ENCODE data around the gene RHEB.

The RHEB gene

DNA sequence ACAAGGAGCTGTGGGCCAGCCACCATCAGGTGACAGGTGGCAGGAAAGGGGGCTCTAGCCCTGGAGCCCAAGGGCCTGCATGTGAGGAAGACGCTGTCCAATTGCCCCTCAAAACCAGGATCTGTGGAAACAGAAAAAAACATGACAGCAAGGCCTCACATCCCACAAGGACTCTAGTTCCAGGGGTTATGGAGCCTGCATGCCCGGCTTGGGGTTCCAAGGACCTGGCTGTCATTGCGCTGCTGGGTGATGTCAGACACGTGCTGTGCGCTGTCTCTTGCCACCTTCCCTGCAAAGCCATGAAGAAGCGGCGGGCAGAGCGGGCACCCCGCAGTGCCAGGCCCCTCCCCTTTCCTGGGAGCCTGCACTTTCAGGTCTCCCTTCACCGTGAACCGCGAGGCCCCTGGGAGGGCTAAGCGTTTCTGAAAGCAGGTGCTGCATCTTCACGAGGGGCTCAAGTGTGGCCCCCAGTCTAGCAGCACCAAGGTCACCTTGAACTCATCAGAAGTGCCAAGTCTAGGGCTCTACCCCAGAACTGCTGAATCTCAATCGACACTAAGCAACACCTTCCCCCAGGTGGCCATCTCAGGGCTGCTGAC lies 64.7 kb downstream of the RHEB start:
- DNase-seq (no peak), ATAC-seq (no peak)
- no peaks in the 10 kb centered on the region for H3K4me1 Mint-ChIP-seq
- H3K9me3 Mint-ChIP-seq: no peaks in the 10 kb centered on the region
- H3K27me3 Mint-ChIP-seq: peaks cover 31% of the 10 kb centered on the region
- H3K4me3 Mint-ChIP-seq: no peak overlapping the region
- no peak overlapping the region for H3K27ac Mint-ChIP-seq

DNA sequence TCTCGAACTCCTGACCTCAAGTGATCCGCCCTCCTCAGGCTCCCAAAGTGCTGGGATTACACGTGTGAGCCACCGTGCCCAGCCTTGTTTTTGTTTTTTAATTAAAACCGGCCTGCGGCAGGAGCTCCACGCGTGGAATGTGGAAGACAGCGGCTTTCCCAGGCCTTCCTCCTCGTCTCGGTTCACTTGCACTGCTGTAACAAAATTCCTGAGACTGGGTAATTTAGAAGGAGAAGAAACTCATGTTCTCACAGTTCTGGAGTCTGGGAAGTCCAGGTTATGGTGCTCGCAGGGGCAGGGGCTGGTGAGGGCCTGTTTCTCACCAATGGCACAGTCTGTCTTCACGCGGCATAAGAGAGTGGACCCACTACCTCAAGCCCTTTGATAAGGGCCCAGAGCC lies 65.4 kb downstream of the RHEB start:
- Mint-ChIP-seq H3K9me3 (no peaks in the 10 kb centered on the region), H3K27me3 (peaks cover 31% of the 10 kb centered on the region), H3K4me1 (peaks cover 6% of the 10 kb centered on the region), H3K4me3 (no peak overlapping the region), H3K27ac (no peak overlapping the region)
- DNase-seq (no peak), ATAC-seq (no peak)

DNA sequence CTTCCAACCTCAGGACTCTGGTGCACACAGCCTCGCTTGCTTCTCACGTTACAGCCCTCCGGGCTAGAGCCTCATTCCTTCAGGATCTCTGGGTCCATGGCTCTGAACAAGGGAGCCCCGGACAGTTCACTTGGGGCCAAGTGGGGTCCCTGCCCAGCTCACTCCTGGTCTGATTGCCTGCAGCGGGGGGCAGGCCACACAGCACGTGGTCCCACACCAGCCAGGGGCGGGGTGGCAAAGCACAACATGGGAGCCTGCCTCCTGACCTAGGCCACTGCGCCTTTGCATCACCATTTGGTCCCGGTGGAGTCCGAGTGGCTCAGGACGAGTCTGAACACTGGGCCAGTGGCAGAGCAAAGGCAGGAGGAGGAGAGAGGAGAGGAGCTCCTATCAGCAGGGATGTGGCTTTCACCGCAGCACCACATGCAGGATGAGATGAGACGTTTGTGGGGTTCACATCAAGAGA lies 66.3 kb downstream of the RHEB start:
- ATAC-seq (no peak), DNase-seq (no peak)
- H3K4me3 Mint-ChIP-seq: no peak overlapping the region
- H3K27me3 Mint-ChIP-seq: peaks cover 29% of the 10 kb centered on the region
- H3K27ac Mint-ChIP-seq: no peak overlapping the region
- peaks cover 6% of the 10 kb centered on the region for H3K4me1 Mint-ChIP-seq
- H3K9me3 Mint-ChIP-seq: no peaks in the 10 kb centered on the region

DNA sequence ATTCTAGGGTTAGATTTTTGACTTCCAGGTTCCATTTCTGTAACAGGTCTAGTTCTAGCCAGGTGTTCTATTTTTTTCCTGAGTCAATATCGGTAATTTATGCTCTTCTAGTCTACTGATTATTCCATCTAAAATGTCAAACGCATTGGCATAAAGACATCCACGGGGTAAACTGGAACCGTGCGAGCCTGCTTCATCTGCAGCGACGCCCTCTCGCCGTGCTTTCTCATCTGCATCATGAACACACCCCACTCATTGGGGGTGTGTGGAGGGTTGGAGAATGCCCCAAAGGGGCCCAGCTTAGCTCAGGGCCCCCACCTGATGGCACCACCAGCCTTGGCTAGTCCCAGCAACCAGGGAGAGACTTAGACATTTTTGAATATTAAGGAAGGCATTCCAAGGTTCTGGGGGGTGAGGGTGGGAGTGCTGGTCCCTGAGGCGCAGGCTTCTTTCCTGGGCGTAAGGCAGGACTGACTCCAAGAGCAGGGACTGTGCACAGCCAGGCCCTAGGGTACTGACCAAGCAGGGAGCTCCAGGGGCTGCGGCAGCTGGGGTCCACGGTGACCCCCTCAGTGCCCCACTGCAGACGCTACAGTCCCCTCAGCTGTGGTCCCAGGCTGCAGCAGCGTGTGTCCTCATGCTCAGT lies 66.9 kb downstream of the RHEB start:
- ATAC-seq (no peak), DNase-seq (no peak)
- Mint-ChIP-seq H3K27me3 (peaks cover 29% of the 10 kb centered on the region), H3K9me3 (no peaks in the 10 kb centered on the region), H3K27ac (peak overlapping the region in 1 of 2 donors; percentile 55), H3K4me1 (peaks cover 6% of the 10 kb centered on the region), H3K4me3 (no peak overlapping the region)

DNA sequence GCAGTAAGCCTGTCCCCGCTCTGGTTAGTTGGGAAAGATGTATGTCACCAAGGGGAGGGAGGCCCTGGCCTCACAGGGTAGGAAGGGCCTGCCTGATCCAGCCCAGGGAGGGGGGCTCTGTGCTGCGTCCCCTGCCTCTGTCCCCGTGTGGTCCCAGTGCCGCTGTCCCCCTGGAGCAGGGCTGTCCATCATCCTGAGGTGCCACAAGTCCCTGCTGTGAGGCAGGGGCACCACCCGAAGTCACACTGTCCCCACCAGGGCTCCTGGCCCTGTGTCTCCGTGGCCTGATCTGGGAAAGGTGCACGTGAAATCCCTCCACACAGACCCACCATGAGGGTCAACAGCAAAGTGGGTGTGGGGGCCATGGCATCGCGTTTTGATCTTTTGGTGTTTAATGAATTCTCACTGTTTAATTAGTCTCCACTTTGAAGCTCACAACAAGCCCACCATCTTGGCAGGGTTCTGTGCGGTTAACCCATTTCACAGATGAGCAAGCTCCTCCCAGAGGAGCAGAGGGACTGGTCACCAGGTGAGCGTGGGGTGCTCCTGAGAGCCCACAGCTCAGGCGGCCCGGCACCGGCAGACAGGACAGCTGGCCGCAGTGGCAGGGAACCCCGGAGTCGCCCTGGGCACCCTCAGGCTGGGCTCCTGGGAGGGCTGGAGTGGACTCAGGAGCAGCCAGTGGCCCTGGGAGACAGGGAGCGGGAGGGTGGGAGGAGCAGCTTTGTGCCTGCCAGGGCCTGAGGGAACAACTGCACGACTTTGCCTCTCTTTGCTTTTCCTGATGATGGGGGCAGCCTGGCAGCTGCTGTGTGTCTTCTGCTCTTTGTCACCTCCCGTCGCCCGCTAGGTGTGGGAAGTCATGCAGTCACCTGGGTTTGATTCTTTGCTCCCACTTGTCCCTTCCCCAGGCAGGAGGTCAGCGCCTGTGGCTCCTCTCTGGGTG lies 67.8 kb downstream of the RHEB start:
- H3K4me1 Mint-ChIP-seq: peaks cover 6% of the 10 kb centered on the region
- no peaks in the 10 kb centered on the region for H3K9me3 Mint-ChIP-seq
- H3K27ac Mint-ChIP-seq: no peak overlapping the region
- peaks cover 29% of the 10 kb centered on the region for H3K27me3 Mint-ChIP-seq
- no peak for ATAC-seq
- H3K4me3 Mint-ChIP-seq: no peak overlapping the region
- DNase-seq: no peak

DNA sequence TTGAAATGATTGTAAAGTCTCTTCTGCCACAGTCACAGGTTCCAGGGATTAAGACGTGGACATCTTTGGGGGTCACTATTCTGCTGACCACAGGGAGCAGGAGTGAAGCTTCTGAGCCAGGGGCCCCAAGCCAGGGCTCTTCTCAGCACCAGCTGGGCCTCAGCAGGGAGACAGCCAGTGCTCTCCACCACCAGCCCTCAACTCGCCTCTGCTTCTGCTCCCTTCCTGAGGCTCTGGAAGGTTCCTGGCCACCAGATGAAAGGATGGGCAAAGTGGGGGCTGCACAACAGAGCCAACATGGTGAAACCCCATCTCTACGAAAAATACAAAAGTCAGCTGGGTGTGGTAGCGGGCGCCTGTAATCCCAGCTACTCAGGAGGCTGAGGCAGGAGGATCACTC lies 68.5 kb downstream of the RHEB start:
- H3K4me3 Mint-ChIP-seq: no peak overlapping the region
- H3K4me1 Mint-ChIP-seq: peaks cover 6% of the 10 kb centered on the region
- H3K27ac Mint-ChIP-seq: no peak overlapping the region
- H3K27me3 Mint-ChIP-seq: peaks cover 29% of the 10 kb centered on the region
- ATAC-seq (no peak), DNase-seq (no peak)
- no peaks in the 10 kb centered on the region for H3K9me3 Mint-ChIP-seq

DNA sequence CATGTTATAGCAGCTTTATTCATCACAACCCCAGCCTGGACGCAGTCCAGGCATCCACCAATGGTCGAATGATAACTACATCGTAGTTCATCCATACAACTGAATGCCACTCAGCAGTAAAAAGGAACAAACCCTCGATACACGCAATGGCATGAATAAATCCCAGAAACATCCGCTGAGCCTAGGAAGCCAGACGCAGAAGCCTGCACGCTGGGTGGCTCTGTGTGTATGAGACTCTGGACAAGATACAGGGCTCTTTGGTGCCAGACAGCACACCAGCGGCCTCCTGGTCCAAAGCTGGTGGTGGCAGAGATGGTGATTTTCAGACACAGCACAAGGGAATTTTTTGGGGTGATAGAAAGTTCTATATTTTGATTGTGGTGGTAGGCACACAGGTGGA lies 69.7 kb downstream of the RHEB start:
- no peak overlapping the region for H3K4me3 Mint-ChIP-seq
- DNase-seq: no peak
- H3K9me3 Mint-ChIP-seq: no peaks in the 10 kb centered on the region

DNA sequence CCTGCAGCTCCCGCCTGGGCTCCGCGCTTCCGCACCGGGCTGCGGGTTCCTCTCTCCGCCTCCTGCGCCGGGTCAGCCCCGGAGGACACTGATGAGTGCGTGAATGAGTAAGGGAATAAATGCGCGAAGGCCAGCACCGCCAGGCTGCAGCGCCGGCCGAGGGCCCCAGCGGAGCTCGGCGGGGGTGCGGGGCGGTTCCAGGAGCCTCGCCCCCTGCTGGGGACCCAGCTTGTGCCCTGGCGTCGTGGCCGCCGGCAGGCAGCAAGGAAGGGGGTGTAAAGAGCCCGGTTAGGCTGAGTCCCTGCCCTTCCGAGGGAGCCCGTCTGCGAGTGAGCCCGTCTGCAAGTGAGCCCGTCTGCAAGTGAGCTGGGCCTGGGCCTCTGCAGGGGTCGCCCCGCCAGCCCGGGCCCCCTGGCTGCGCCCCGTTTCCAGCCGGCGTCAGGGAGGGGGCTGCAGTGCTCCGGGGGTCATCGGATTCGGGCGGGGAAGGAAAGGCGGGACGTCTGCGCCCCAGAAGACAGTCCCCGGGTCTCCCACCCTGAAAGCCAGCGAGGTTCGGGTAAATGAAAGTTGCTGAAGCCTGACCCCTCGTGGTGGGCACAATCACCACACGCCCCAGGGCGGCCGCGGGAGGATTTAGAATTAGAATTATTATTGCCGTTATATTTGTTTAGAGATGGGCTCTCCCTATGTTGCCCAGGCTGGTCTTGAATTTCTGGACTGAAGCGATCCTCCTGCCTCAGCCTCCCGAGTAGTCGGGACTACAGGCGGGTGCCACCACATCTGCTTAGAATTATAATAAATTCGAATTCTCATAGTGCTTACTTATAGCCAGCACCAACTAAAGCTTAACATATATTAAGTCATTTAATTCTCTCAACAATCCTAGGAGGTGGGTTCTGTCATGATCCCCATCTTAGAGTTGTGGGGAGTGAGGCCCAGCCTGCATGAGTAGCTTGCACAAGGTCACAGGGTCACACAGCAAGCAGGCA lies 71.1 kb downstream of the RHEB start:
- Mint-ChIP-seq H3K27ac (peak overlapping the region in 1 of 2 donors; percentile 16), H3K9me3 (no peaks in the 10 kb centered on the region), H3K4me1 (peaks cover 14% of the 10 kb centered on the region), H3K27me3 (peaks cover 29% of the 10 kb centered on the region), H3K4me3 (peak overlapping the region; percentile 60 to 81)
- DNase-seq: peak; percentile 76 to 83
- ATAC-seq: peak; percentile 88

More for the DNA sequence above, 69.7 kb downstream of the RHEB start:
- H3K27ac Mint-ChIP-seq: no peak overlapping the region
- no peak for ATAC-seq
- peaks cover 6% of the 10 kb centered on the region for H3K4me1 Mint-ChIP-seq
- H3K27me3 Mint-ChIP-seq: peaks cover 29% of the 10 kb centered on the region

DNA sequence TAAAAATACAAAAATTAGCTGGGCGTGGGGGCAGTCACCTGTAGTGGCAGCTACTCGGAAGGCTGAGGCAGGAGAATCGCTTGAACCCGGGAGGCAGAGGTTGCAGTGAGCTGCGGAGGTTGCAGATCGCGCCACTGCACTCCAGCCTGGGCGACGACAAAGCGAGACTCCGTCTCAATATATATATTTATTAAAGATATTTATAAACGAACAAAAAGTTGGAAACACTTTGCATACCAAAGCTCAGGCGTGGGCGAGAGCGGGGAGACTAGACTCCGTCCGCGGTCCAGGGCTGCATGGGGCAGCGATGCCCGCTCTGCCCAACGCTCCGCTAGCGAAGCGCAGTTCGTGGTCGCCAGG lies 71.8 kb downstream of the RHEB start:
- H3K4me3 Mint-ChIP-seq: peak overlapping the region; percentile 60 to 81
- no peaks in the 10 kb centered on the region for H3K9me3 Mint-ChIP-seq
- DNase-seq: no peak
- H3K4me1 Mint-ChIP-seq: peaks cover 14% of the 10 kb centered on the region
- H3K27me3 Mint-ChIP-seq: peaks cover 23% of the 10 kb centered on the region
- no peak for ATAC-seq
- H3K27ac Mint-ChIP-seq: no peak overlapping the region

DNA sequence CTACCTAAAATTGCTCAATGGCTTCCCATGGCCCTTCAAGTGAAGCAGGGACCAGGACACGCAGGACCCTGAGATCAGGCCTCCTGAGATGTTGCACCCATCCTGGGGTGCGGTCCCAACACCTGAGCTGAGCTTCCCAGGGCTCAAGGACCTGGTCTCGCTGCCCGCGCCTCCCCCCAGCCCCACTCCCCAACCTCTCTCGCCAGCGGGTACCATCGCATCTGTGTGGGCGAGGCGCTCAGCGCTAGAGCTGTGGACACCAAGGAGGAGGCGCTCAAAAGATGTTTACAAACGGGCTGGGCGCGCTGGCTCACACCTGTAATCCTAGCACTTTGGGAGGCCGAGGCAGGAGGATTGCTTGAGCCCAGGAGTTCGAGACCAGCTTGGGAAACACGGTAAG lies 72.4 kb downstream of the RHEB start:
- Mint-ChIP-seq H3K27me3 (peaks cover 20% of the 10 kb centered on the region), H3K4me3 (peak overlapping the region in 1 of 2 donors; percentile 6), H3K27ac (no peak overlapping the region), H3K4me1 (peaks cover 14% of the 10 kb centered on the region), H3K9me3 (no peaks in the 10 kb centered on the region)
- ATAC-seq (no peak), DNase-seq (no peak)

DNA sequence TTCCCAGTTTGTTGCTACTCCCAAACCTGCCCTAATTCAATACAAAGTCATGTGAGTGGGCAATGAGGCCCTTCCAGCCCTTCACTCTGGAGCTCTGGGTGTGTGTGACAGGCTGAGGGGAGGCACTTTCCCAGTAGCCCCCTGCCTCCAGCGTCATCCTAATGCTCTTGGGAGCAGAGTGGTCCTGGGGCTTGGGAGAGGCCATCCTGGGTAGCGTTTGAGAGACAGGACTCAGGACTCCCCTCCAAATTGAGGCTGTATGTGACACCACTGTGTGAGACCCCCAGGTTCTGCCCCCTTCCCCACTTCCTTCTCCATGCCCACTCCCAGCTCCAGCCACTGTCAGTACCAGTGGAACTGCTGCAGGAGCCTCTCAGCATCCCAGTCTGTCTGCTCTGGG lies 73.3 kb downstream of the RHEB start:
- no peak for ATAC-seq
- Mint-ChIP-seq H3K27me3 (peaks cover 20% of the 10 kb centered on the region), H3K4me1 (peaks cover 23% of the 10 kb centered on the region), H3K4me3 (no peak overlapping the region), H3K9me3 (no peaks in the 10 kb centered on the region), H3K27ac (no peak overlapping the region)
- no peak for DNase-seq

DNA sequence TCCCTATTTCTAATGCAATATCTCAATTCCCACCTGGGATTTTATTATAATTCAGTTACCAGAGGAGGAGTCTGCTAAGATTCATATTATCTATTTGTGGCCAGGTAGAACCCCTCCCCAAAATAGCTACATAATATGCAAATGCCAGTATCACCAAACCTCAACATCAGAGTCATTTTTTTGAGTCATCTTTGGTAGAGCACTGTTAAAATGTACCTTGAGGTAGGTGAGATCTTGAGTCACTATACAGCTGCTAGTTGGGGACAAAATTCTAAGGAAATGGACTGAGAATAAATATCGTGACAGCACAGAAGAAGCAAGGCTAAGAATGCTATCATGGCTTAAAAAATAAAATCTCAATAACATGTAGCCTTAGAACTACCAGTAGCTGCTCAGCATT lies 75.1 kb downstream of the RHEB start:
- Mint-ChIP-seq H3K4me1 (peaks cover 38% of the 10 kb centered on the region), H3K27ac (no peak overlapping the region), H3K4me3 (no peak overlapping the region), H3K27me3 (peaks cover 4% of the 10 kb centered on the region), H3K9me3 (no peaks in the 10 kb centered on the region)
- DNase-seq (no peak), ATAC-seq (peak; percentile 39)

DNA sequence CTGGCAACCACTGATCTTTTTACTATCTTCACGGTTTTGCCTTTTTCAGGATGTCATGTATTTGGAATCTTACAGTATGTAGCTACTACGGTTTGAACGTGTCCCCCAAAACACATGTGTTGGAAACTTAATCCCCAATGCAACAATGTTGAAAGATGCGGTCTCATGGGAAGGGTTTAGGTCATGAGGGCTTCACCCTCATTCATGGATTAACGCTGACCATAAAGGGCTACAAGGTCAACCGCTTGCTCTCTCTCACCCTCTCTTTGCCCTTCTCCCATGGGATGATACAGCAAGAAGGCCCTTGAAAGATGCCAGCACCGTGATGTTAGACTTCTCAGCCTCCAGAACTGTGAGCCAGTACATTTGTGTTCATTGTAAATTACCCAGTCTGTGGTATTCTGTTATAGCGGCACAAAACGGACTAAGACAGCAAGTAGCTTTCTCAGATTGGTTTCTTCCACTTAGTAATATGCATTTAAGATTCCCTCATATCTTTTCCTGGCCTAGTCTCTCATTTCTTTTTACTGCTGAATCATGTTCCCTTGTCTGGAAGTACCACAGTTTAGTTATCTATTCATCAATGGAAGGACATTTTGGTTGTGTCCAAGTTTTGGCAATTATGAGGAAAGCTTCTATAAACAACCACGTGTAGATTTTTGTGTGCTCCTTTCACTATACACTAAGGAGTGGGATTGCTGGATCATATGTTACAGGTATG lies 76.8 kb downstream of the RHEB start:
- ATAC-seq: no peak
- Mint-ChIP-seq H3K9me3 (no peaks in the 10 kb centered on the region), H3K4me1 (peaks cover 44% of the 10 kb centered on the region), H3K4me3 (no peak overlapping the region), H3K27ac (no peak overlapping the region), H3K27me3 (no peaks in the 10 kb centered on the region)
- no peak for DNase-seq

DNA sequence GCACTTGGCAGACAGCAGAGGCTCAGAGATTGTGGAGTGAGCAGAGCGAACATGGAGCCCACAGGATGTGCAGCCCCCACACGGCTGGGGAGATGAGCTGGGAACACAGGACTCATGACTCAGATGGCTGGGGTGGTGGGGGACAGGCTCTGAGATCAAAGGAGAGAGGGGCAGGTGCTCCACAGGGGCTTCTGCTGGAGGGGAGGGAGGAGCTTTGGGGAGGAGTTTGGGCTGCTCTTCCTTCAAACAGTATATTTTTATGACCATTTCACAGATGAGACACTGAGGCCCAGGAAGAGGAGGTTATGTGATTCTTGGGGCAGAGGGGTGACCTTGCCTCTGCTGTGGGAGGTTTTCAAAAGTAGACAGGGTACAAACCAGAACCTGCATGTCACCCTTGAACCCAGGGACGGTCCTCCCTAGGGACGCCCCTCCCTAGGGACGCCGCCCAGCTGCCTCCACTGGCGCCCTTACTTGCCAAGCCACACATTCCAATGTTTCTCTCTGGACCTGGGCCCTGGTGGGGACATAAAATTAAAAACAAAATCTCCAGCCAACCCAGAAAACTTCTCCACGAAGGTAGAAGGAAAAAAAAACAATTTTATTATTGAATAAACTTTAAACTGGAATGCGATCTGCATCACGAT lies 78.8 kb downstream of the RHEB start:
- no peaks in the 10 kb centered on the region for H3K9me3 Mint-ChIP-seq
- peaks cover 44% of the 10 kb centered on the region for H3K4me1 Mint-ChIP-seq
- peak overlapping the region; percentile 68 to 77 for H3K4me3 Mint-ChIP-seq
- DNase-seq: no peak
- ATAC-seq: peak; percentile 18
- H3K27me3 Mint-ChIP-seq: no peaks in the 10 kb centered on the region
- H3K27ac Mint-ChIP-seq: peak overlapping the region; percentile 72 to 77
